OCI-LY1 (cell line): ENCODE results near the gene PER2.

Source experiments
- H2AFZ ChIP-seq: fragments of 200-600 bp; sonication (generic), shearing (Covaris generic); 2 replicates; pipeline ENCODE4 v1.6.0; 2014; ENCODE audit warnings: antibody characterized with exemption, mild to moderate bottlenecking, low read length
- H3F3A ChIP-seq: fragments of 200-600 bp; sonication (generic), shearing (Covaris generic); 2 replicates; pipeline ENCODE4 v1.6.0; 2014; ENCODE audit warnings: mild to moderate bottlenecking, antibody characterized with exemption, low read length, moderate library complexity; ENCODE audit not compliant: insufficient read depth
- H3K27ac ChIP-seq: fragments of 200-600 bp; sonication (generic); 2 replicates; pipeline ENCODE4 v1.5.1; 2014; ENCODE audit warnings: low read length, mixed run types, mild to moderate bottlenecking, low read depth; ENCODE audit not compliant: poor library complexity, severe bottlenecking
- H3K27me3 ChIP-seq: fragments of 200-600 bp; sonication (generic); 2 replicates; pipeline ENCODE4 v1.6.0; 2014; ENCODE audit warnings: antibody characterized with exemption, mild to moderate bottlenecking, low read length, moderate library complexity; ENCODE audit not compliant: insufficient read depth
- H3K36me3 ChIP-seq: fragments of 200-600 bp; sonication (generic); 2 replicates; pipeline ENCODE4 v1.6.1; 2014; ENCODE audit warnings: mild to moderate bottlenecking, antibody characterized with exemption, low read length, moderate library complexity, mixed read lengths; ENCODE audit not compliant: insufficient read depth
- H3K4me1 ChIP-seq: fragments of 200-600 bp; sonication (generic); 2 replicates; pipeline ENCODE4 v1.5.1; 2014; ENCODE audit warnings: mild to moderate bottlenecking, low read length, moderate library complexity; ENCODE audit not compliant: insufficient read depth, severe bottlenecking
- H3K4me2 ChIP-seq: fragments of 200-600 bp; sonication (generic), shearing (Covaris generic); 2 replicates; pipeline ENCODE4 v1.6.1; 2014; ENCODE audit warnings: low read length
- H3K4me3 ChIP-seq: fragments of 200-600 bp; sonication (generic); 2 replicates; pipeline ENCODE4 v1.5.1; 2014; ENCODE audit warnings: low read length, low read depth, mild to moderate bottlenecking, mixed read lengths; ENCODE audit not compliant: poor library complexity, severe bottlenecking
- H3K79me2 ChIP-seq: fragments of 200-600 bp; shearing (Covaris generic); 2 replicates; pipeline ENCODE4 v1.6.1; 2016; ENCODE audit warnings: mixed run types, low read length, mixed read lengths; ENCODE audit not compliant: insufficient read depth
- H3K9ac ChIP-seq: fragments of 200-600 bp; sonication (generic), shearing (Covaris generic); 2 replicates; pipeline ENCODE4 v1.6.1; 2014; ENCODE audit warnings: mild to moderate bottlenecking, low read length, mixed read lengths
- H3K9me2 ChIP-seq: fragments of 200-600 bp; sonication (generic), shearing (Covaris generic); 2 replicates; pipeline ENCODE4 v1.6.1; 2014; ENCODE audit warnings: low read depth, mild to moderate bottlenecking, low read length, mixed read lengths
- H3K9me3 ChIP-seq: fragments of 200-600 bp; shearing (Covaris generic); 2 replicates; pipeline ENCODE4 v1.6.1; 2014; ENCODE audit warnings: low read length, mixed read lengths
- H4K20me1 ChIP-seq: fragments of 200-600 bp; sonication (generic), shearing (Covaris generic); 2 replicates; pipeline ENCODE4 v1.6.0; 2016; ENCODE audit warnings: mild to moderate bottlenecking, low read length; ENCODE audit not compliant: insufficient read depth
- CTCF ChIP-seq: fragments of 200-600 bp; sonication (generic), shearing (Covaris generic); IDR thresholded peaks from 2 replicates; pipeline ENCODE4 v1.5.1; 2017; ENCODE audit warnings: mild to moderate bottlenecking, antibody characterized with exemption, low read length, moderate library complexity, mixed read lengths
- EZH2 ChIP-seq: fragments of 200-600 bp; sonication (generic), shearing (Covaris generic); IDR thresholded peaks from 2 replicates; pipeline ENCODE4 v1.8.0; 2017; ENCODE audit warnings: borderline replicate concordance, mixed run types, mild to moderate bottlenecking, antibody characterized with exemption, low read length, moderate library complexity, mixed read lengths

Gene PER2

GRCh38 chr2:238257786-238258700, 30.4 kb downstream of the PER2 start:
- Histone ChIP-seq H3K9me3 (no peaks in the 10 kb centered on the region), H4K20me1 (no peaks in the 10 kb centered on the region), H2AFZ (no peak overlapping the region), H3K27me3 (no peaks in the 10 kb centered on the region), H3F3A (no peaks in the 10 kb centered on the region), H3K36me3 (peaks cover 25% of the 10 kb centered on the region; the same call in 1 of the 2 replicates), H3K4me2 (no peak overlapping the region), H3K9me2 (no peaks in the 10 kb centered on the region), H3K4me1 (no peaks in the 10 kb centered on the region), H3K9ac (no peak overlapping the region), H3K79me2 (no peaks in the 10 kb centered on the region), H3K27ac (no peak overlapping the region), H3K4me3 (no peak overlapping the region)
- TF ChIP-seq EZH2 = no peak
- no peak for TF ChIP-seq CTCF

DNA sequence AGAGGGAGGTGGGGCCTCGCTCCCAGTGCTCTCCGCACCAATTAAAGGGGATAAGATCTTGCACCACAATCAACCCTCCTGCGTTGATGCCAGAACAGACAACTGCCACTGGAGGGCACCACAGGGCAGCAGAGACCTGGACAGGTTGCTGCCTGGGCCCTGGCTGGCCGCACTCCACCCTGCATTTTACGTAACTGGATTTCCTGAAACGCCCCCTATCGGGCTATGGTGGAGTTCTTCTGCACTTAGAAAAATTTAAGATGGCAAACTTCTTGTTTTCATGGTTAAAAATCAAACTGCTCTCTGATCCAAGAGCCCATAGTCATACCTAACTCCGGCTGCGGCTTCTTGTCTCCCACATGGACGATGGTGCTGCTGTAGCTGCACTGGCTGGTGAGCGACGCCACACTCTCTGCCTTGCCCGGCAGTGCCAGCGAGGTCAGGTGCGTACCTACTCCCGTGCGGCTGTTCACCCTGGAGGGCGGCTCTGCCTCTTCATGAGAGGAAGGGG, 31.8 kb downstream of the PER2 start:
- no peaks in the 10 kb centered on the region for H3K9me3 ChIP-seq
- TF ChIP-seq CTCF = peak; percentile 96
- no peak for TF ChIP-seq EZH2
- no peaks in the 10 kb centered on the region for H4K20me1 ChIP-seq
- H2AFZ ChIP-seq = no peak overlapping the region
- H3K27me3 ChIP-seq = no peaks in the 10 kb centered on the region
- H3F3A ChIP-seq = no peaks in the 10 kb centered on the region
- no peak overlapping the region for H3K27ac ChIP-seq
- no peak overlapping the region for H3K4me2 ChIP-seq
- H3K36me3 ChIP-seq = peaks cover 25% of the 10 kb centered on the region; the same call in 1 of the 2 replicates
- H3K9ac ChIP-seq = no peak overlapping the region
- no peaks in the 10 kb centered on the region for H3K4me1 ChIP-seq
- no peak overlapping the region for H3K4me3 ChIP-seq
- no peaks in the 10 kb centered on the region for H3K9me2 ChIP-seq
- H3K79me2 ChIP-seq = no peaks in the 10 kb centered on the region

DNA sequence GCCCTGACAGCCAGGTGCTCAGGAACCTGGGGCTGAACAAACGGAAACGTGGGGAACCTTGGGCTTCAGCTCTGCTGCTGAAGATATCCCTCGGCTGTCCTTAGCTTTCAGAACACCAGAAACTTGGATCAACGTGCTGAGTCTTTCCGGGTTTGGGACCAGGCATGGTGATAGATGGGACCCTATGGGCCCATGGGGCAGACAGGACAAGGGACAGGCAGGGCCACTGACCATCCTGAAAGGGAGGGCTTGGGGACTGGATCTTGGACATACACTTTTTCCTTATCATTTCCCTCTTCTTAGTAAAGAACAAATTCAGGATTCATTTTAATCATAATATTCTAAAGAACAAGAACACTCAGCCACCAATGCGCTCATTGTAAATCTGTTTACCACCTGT, 32.3 kb downstream of the PER2 start:
- TF ChIP-seq EZH2 (no peak), CTCF (no peak)
- Histone ChIP-seq H2AFZ (no peak overlapping the region), H3F3A (no peaks in the 10 kb centered on the region), H4K20me1 (no peaks in the 10 kb centered on the region), H3K4me2 (no peak overlapping the region), H3K4me1 (no peaks in the 10 kb centered on the region), H3K27ac (no peak overlapping the region), H3K79me2 (no peaks in the 10 kb centered on the region), H3K9ac (no peak overlapping the region), H3K9me3 (no peaks in the 10 kb centered on the region), H3K27me3 (no peaks in the 10 kb centered on the region), H3K36me3 (peaks cover 26% of the 10 kb centered on the region; the same call in 1 of the 2 replicates), H3K9me2 (no peaks in the 10 kb centered on the region), H3K4me3 (no peak overlapping the region)
